HepG2 (cell line): ENCODE results near the gene NOTUM. TPM values are rescaled to one million over a fixed set of nuclear protein-coding genes. Genes with fewer than 3 reads are reported as not detected.

Experiments used
- CHCHD3 ChIP-seq: sonication (generic); formaldehyde crosslinking; IDR thresholded peaks from 2 replicates; pipeline ENCODE4 v1.8.0; 2022; ENCODE audit warnings: mild to moderate bottlenecking, missing genetic modification reagents, moderate library complexity
- DNMT3B ChIP-seq: conservative IDR thresholded peaks from 2 replicates; pipeline ENCODE4 v1.6.1; 2016; ENCODE audit warnings: missing biosample characterization, control low read depth
- ERF ChIP-seq: IDR thresholded peaks from 2 replicates; pipeline ENCODE4 v1.6.1; 2018; ENCODE audit warnings: missing biosample characterization, missing genetic modification reagents
- FIP1L1 ChIP-seq: fragments of 200-400 bp; formaldehyde crosslinking; IDR thresholded peaks from 2 replicates; pipeline ENCODE4 v1.6.1; 2018; ENCODE audit warnings: low read depth, mild to moderate bottlenecking, low read length, moderate library complexity, borderline replicate concordance; ENCODE audit not compliant: insufficient read depth
- GFI1 ChIP-seq: sonication (generic); formaldehyde crosslinking; IDR thresholded peaks from 2 replicates; pipeline ENCODE4 v1.5.0; 2020; ENCODE audit warnings: missing genetic modification reagents, mild to moderate bottlenecking, borderline replicate concordance
- HNRNPK ChIP-seq: fragments of 200-400 bp; formaldehyde crosslinking; IDR thresholded peaks from 2 replicates; pipeline ENCODE4 v1.6.1; 2018; ENCODE audit warnings: low read length, low read depth, moderate library complexity, mild to moderate bottlenecking; ENCODE audit not compliant: poor library complexity, severe bottlenecking
- KAT7 ChIP-seq: IDR thresholded peaks from 2 replicates; pipeline ENCODE4 v1.6.1; 2018; ENCODE audit warnings: borderline replicate concordance, missing compliant biosample characterization
- KLF6 ChIP-seq: IDR thresholded peaks from 2 replicates; pipeline ENCODE4 v1.8.0; 2016; ENCODE audit warnings: missing biosample characterization, missing genetic modification reagents
- MBD4 ChIP-seq: IDR thresholded peaks from 2 replicates; pipeline ENCODE4 v1.6.1; 2012; ENCODE audit warnings: low read length, inconsistent platforms, borderline replicate concordance
- MBNL3 ChIP-seq: fragments of 250-450 bp; sonication (Bioruptor Pico); conservative IDR thresholded peaks from 2 replicates; pipeline ENCODE4 v1.8.0; 2022; ENCODE audit warnings: mild to moderate bottlenecking, inconsistent platforms
- MED1 ChIP-seq: sonication (generic); formaldehyde crosslinking; IDR thresholded peaks from 2 replicates; pipeline ENCODE4 v1.4.0; 2020; ENCODE audit warnings: missing genetic modification reagents
- MEIS2 ChIP-seq: sonication (generic); formaldehyde crosslinking; IDR thresholded peaks from 2 replicates; pipeline ENCODE4 v1.9.0; 2021; ENCODE audit warnings: mild to moderate bottlenecking, missing genetic modification reagents
- MLX ChIP-seq: IDR thresholded peaks from 2 replicates; pipeline ENCODE4 v1.6.1; 2016
- PBX2 ChIP-seq: IDR thresholded peaks from 2 replicates; pipeline ENCODE4 v1.6.1; 2016; ENCODE audit warnings: control low read depth
- PRPF4 ChIP-seq: fragments of 200-400 bp; formaldehyde crosslinking; IDR thresholded peaks from 2 replicates; pipeline ENCODE4 v1.6.1; 2016; ENCODE audit warnings: low read length, low read depth; ENCODE audit not compliant: poor library complexity, severe bottlenecking
- RELA ChIP-seq: sonication (generic); formaldehyde crosslinking; IDR thresholded peaks from 2 replicates; pipeline ENCODE4 v1.4.0; 2020; ENCODE audit warnings: missing genetic modification reagents
- RFX5 ChIP-seq: IDR thresholded peaks from 2 replicates; pipeline ENCODE4 v1.6.1; 2011; ENCODE audit warnings: low read depth, low read length, improper control_type of control experiment
- SAFB2 ChIP-seq: sonication (generic); formaldehyde crosslinking; IDR thresholded peaks from 2 replicates; pipeline ENCODE4 v1.5.1; 2020; ENCODE audit warnings: missing genetic modification reagents, low read depth, mild to moderate bottlenecking, borderline replicate concordance
- SALL1 ChIP-seq: sonication (generic); formaldehyde crosslinking; IDR thresholded peaks from 2 replicates; pipeline ENCODE4 v1.8.0; 2022; ENCODE audit warnings: mild to moderate bottlenecking, missing genetic modification reagents
- SRSF1 ChIP-seq: fragments of 200-400 bp; formaldehyde crosslinking; optimal IDR thresholded peaks from 2 replicates; pipeline ENCODE3; 2017; ENCODE audit warnings: mild to moderate bottlenecking, low read depth, low read length, moderate library complexity
- ZEB1 ChIP-seq: IDR thresholded peaks from 2 replicates; pipeline ENCODE4 v1.6.1; 2012; ENCODE audit warnings: mild to moderate bottlenecking, low read depth, inconsistent platforms; ENCODE audit not compliant: insufficient replicate concordance
- ZFP1 ChIP-seq: IDR thresholded peaks from 2 replicates; pipeline ENCODE4 v1.6.1; 2016
- ZMYM2 ChIP-seq: sonication (generic); formaldehyde crosslinking; IDR thresholded peaks from 2 replicates; pipeline ENCODE4 v1.8.0; 2022; ENCODE audit warnings: mild to moderate bottlenecking, missing genetic modification reagents
- ZNF30 ChIP-seq: sonication (generic); formaldehyde crosslinking; IDR thresholded peaks from 2 replicates; pipeline ENCODE4 v1.5.0; 2020; ENCODE audit warnings: mild to moderate bottlenecking, missing genetic modification reagents
- ZNF749 ChIP-seq: sonication (generic); formaldehyde crosslinking; IDR thresholded peaks from 2 replicates; pipeline ENCODE4 v1.8.0; 2022; ENCODE audit warnings: mild to moderate bottlenecking, missing genetic modification reagents, moderate library complexity, borderline replicate concordance
- polyA plus RNA-seq, 8 experiments: library from polyadenylated mRNA; depleted of rRNA in 3 of 8; stranded (reverse) in 7 of 8; unstranded in 1 of 8; fragments of >200 nt; fragmentation: Illumina TruSeq in 4 of 8; extraction: Trizol in 4 of 8; gene quantifications; 2 replicates each; pipeline versions ENCODE4 v1.2.1 to v1.2.3, GENCODE V29; 2011 to 2016; ENCODE audit warnings: low read depth in 4 of 8, missing spikeins in 1 of 8, mixed read lengths in 1 of 8; ENCODE audit not compliant: insufficient read depth in 1 of 8
- total RNA-seq, 5 experiments: library from RNA; depleted of rRNA; stranded (reverse); fragments of >200 nt; fragmentation: Illumina TruSeq; extraction: Trizol; gene quantifications; 2 replicates each; pipeline ENCODE4 v1.2.3, GENCODE V29; 2016; ENCODE audit warnings: low read depth in 1 of 5
- TF ChIP-seq, protein P1 (sequence below): sonication (generic); formaldehyde crosslinking; IDR thresholded peaks from 2 replicates; pipeline ENCODE4 v1.8.0; 2022; ENCODE audit warnings: mild to moderate bottlenecking, missing genetic modification reagents; ENCODE audit not compliant: insufficient replicate concordance
- TF ChIP-seq, protein P2 (sequence below): sonication (generic); formaldehyde crosslinking; IDR thresholded peaks from 2 replicates; pipeline ENCODE4 v1.8.1; 2023; ENCODE audit warnings: missing genetic modification reagents, inconsistent platforms, borderline replicate concordance

The NOTUM gene
- total and polyA plus RNA-seq, 2 of the 13 experiments (the other 11 are each of a cell fraction or from before 2014, with no cell fraction given) = 150 to 160 TPM

DNA sequence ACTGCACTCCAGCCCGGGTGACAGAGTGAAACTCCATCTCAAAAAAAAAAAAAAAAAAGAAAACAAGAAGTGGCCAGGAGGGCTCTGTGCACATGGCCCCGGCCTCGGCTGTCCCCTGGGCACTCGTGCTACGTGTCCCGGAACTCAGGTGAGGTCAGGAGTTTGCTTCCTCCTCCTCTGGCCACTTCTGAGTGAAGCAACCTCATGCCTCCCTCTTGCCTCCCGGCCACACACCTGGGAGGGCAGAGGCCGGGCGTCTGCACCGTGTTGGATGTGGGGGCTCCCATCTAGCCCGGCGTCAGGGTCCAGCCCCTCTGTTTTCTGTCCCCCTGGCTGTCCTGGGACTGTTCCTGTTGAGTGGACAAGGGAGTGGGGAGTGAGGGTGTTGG, 38.6 kb upstream of the NOTUM start (continued):
- TF ChIP-seq FIP1L1 = no peak
- no peak for TF ChIP-seq SRSF1
- TF ChIP-seq ZNF749 (CRISPR knock-in tag) = 0 out of 2 replicates have a peak, but pooled peaks have one; percentile 42
- TF ChIP-seq, protein P1, sequence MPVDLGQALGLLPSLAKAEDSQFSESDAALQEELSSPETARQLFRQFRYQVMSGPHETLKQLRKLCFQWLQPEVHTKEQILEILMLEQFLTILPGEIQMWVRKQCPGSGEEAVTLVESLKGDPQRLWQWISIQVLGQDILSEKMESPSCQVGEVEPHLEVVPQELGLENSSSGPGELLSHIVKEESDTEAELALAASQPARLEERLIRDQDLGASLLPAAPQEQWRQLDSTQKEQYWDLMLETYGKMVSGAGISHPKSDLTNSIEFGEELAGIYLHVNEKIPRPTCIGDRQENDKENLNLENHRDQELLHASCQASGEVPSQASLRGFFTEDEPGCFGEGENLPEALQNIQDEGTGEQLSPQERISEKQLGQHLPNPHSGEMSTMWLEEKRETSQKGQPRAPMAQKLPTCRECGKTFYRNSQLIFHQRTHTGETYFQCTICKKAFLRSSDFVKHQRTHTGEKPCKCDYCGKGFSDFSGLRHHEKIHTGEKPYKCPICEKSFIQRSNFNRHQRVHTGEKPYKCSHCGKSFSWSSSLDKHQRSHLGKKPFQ (CRISPR knock-in tag) = no peak
- no peak for TF ChIP-seq SAFB2
- TF ChIP-seq ZMYM2 = no peak
- no peak for TF ChIP-seq SALL1 (CRISPR knock-in tag)
- TF ChIP-seq KAT7 = no peak
- TF ChIP-seq CHCHD3 = no peak
- no peak for TF ChIP-seq MBNL3 (CRISPR knock-in tag)
- TF ChIP-seq KLF6 (CRISPR knock-in tag) = no peak; the same call in 1 of the 2 replicates
- TF ChIP-seq HNRNPK = no peak
- no peak for TF ChIP-seq PBX2
- no peak for TF ChIP-seq MBD4
- TF ChIP-seq PRPF4 = no peak
- TF ChIP-seq ERF (CRISPR knock-in tag) = peak; percentile 65; the same call in 1 of the 2 replicates
- TF ChIP-seq GFI1 = no peak
- no peak for TF ChIP-seq RFX5
- TF ChIP-seq ZFP1 (CRISPR knock-in tag) = no peak
- no peak for TF ChIP-seq MLX (CRISPR knock-in tag)
- TF ChIP-seq MED1 = peak; percentile 85
- TF ChIP-seq, protein P2, sequence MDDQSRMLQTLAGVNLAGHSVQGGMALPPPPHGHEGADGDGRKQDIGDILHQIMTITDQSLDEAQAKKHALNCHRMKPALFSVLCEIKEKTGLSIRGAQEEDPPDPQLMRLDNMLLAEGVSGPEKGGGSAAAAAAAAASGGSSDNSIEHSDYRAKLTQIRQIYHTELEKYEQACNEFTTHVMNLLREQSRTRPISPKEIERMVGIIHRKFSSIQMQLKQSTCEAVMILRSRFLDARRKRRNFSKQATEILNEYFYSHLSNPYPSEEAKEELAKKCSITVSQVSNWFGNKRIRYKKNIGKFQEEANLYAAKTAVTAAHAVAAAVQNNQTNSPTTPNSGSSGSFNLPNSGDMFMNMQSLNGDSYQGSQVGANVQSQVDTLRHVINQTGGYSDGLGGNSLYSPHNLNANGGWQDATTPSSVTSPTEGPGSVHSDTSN (CRISPR knock-in tag) = no peak
- TF ChIP-seq DNMT3B (CRISPR knock-in tag) = no peak
- no peak for TF ChIP-seq MEIS2 (CRISPR knock-in tag)
- TF ChIP-seq RELA = no peak
- TF ChIP-seq ZNF30 (CRISPR knock-in tag) = no peak
- no peak for TF ChIP-seq ZEB1
